Measurements from ENCODE around the gene PATE1.

DNA sequence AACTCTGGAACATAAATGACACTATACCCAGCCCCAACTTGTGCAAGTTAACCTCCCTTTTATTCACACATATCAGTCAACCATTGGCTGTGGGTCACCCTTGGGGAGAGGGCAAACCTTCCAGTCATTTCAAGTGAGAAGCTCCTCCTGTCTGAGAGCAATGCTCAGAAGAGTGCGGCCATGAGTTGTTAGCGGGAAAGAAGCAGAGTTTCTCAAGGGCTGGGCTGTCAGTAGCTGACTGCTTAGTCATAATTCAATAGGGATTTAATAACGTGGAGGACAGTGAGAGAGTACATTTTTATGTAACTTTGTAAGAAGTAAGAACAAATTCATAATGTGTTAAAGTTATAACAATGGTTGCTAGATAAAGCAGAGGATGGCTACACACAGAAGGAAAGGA, 27.4 kb downstream of the PATE1 start:
- TF ChIP-seq, protein P1, sequence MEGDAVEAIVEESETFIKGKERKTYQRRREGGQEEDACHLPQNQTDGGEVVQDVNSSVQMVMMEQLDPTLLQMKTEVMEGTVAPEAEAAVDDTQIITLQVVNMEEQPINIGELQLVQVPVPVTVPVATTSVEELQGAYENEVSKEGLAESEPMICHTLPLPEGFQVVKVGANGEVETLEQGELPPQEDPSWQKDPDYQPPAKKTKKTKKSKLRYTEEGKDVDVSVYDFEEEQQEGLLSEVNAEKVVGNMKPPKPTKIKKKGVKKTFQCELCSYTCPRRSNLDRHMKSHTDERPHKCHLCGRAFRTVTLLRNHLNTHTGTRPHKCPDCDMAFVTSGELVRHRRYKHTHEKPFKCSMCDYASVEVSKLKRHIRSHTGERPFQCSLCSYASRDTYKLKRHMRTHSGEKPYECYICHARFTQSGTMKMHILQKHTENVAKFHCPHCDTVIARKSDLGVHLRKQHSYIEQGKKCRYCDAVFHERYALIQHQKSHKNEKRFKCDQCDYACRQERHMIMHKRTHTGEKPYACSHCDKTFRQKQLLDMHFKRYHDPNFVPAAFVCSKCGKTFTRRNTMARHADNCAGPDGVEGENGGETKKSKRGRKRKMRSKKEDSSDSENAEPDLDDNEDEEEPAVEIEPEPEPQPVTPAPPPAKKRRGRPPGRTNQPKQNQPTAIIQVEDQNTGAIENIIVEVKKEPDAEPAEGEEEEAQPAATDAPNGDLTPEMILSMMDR (IDR thresholded peaks at IDR 0.05; ENCODE audit: borderline replicate concordance, extremely low read depth, low read length, poor library complexity, severe bottlenecking): no peak
- TF ChIP-seq EZH2 (IDR thresholded peaks at IDR 0.05; ENCODE audit: borderline replicate concordance, low read depth, low read length, severe bottlenecking): no peak

Data from DND-41 (cell line).